Neural cell (in vitro differentiated cells): ENCODE data around the gene TRPM7.

Experiments used
- CTCF ChIP-seq: fragments of 450-650 bp; IDR thresholded peaks from 2 replicates; pipeline ENCODE4 v1.5.1; 2014; ENCODE audit warnings: antibody characterized with exemption, mild to moderate bottlenecking, moderate library complexity; ENCODE audit not compliant: poor library complexity, severe bottlenecking
- EP300 ChIP-seq: fragments of 450-650 bp; conservative IDR thresholded peaks from 2 replicates; pipeline ENCODE4 v1.6.1; 2014; ENCODE audit warnings: antibody characterized with exemption, mild to moderate bottlenecking, moderate library complexity; ENCODE audit not compliant: poor library complexity, severe bottlenecking
- EZH2 ChIP-seq: fragments of 200-600, 300-800 bp; shearing (Covaris generic), sonication (generic); IDR thresholded peaks from 2 replicates; pipeline ENCODE4 v1.6.1; 2014; ENCODE audit warnings: antibody characterized with exemption, low read length, borderline replicate concordance, mild to moderate bottlenecking; ENCODE audit not compliant: insufficient read depth, poor library complexity, severe bottlenecking
- MXI1 ChIP-seq: fragments of 450-650 bp; conservative IDR thresholded peaks from 2 replicates; pipeline ENCODE4 v1.6.1; 2014; ENCODE audit warnings: antibody characterized with exemption, mild to moderate bottlenecking; ENCODE audit not compliant: poor library complexity, severe bottlenecking
- POLR2AphosphoS5 ChIP-seq: IDR thresholded peaks from 2 replicates; pipeline ENCODE4 v1.6.1; 2012
- RAD21 ChIP-seq: fragments of 450-650 bp; conservative IDR thresholded peaks from 2 replicates; pipeline ENCODE4 v1.6.1; 2014; ENCODE audit warnings: antibody characterized with exemption, mild to moderate bottlenecking, moderate library complexity
- REST ChIP-seq: IDR thresholded peaks from 2 replicates; pipeline ENCODE4 v1.6.1; 2012; ENCODE audit warnings: borderline replicate concordance
- SMC3 ChIP-seq: fragments of 450-650 bp; conservative IDR thresholded peaks from 2 replicates; pipeline ENCODE4 v1.6.1; 2014; ENCODE audit warnings: antibody characterized with exemption, mild to moderate bottlenecking, moderate library complexity; ENCODE audit not compliant: poor library complexity
- TAF1 ChIP-seq: IDR thresholded peaks from 2 replicates; pipeline ENCODE4 v1.6.1; 2012; ENCODE audit warnings: low read depth

- TF ChIP-seq CTCF (no peak), EP300 (no peak), EZH2 (no peak), MXI1 (no peak), POLR2AphosphoS5 (no peak), REST (no peak), RAD21 (no peak), SMC3 (no peak), TAF1 (no peak)
These were observed 142.2 kb downstream of the TRPM7 start for GRCh38 chr15:50544368-50544767.
